WTC11 (cell line): ENCODE measurements around the gene CNKSR3. TPM values are rescaled to one million over a fixed set of nuclear protein-coding genes. Genes with fewer than 3 reads are reported as not detected.

Experiments
- ARID4B ChIP-seq: sonication (generic); formaldehyde crosslinking; IDR thresholded peaks from 2 replicates; pipeline ENCODE4 v1.8.0; 2023; ENCODE audit warnings: missing genetic modification reagents, mild to moderate bottlenecking, borderline replicate concordance
- ATF2 ChIP-seq: sonication (generic); formaldehyde crosslinking; IDR thresholded peaks from 2 replicates; pipeline ENCODE4 v1.8.1; 2022; ENCODE audit warnings: low read depth, missing genetic modification reagents, borderline replicate concordance
- CTCF ChIP-seq: fragments of 200-600 bp; IDR thresholded peaks from 2 replicates; pipeline ENCODE4 v1.8.0; 2022; ENCODE audit warnings: antibody characterized with exemption
- E2F1 ChIP-seq: sonication (generic); formaldehyde crosslinking; IDR thresholded peaks from 2 replicates; pipeline ENCODE4 v1.8.0; 2022; ENCODE audit warnings: mild to moderate bottlenecking, missing genetic modification reagents
- EMX1 ChIP-seq: fragments of 250-450 bp; sonication (Bioruptor Pico); IDR thresholded peaks from 2 replicates; pipeline ENCODE4 v1.8.0; 2021; ENCODE audit warnings: mild to moderate bottlenecking
- KAT7 ChIP-seq: sonication (generic); formaldehyde crosslinking; IDR thresholded peaks from 2 replicates; pipeline ENCODE4 v1.8.1; 2023; ENCODE audit warnings: missing genetic modification reagents, mild to moderate bottlenecking, borderline replicate concordance
- MLX ChIP-seq: sonication (generic); formaldehyde crosslinking; IDR thresholded peaks from 2 replicates; pipeline ENCODE4 v1.8.1; 2023; ENCODE audit warnings: mild to moderate bottlenecking, missing genetic modification reagents, moderate library complexity
- NR1H2 ChIP-seq: sonication (generic); formaldehyde crosslinking; IDR thresholded peaks from 2 replicates; pipeline ENCODE4 v1.9.0; 2021; ENCODE audit warnings: mild to moderate bottlenecking, moderate library complexity, missing genetic modification reagents
- NR2C2 ChIP-seq: sonication (generic); formaldehyde crosslinking; IDR thresholded peaks from 2 replicates; pipeline ENCODE4 v1.8.0; 2022; ENCODE audit warnings: mild to moderate bottlenecking, missing genetic modification reagents
- ZNF423 ChIP-seq: fragments of 250-450 bp; sonication (Bioruptor Pico); IDR thresholded peaks from 2 replicates; pipeline ENCODE4 v2.1.2; 2022; ENCODE audit warnings: mild to moderate bottlenecking, moderate library complexity
- ZNF532 ChIP-seq: fragments of 250-450 bp; sonication (Bioruptor Pico); IDR thresholded peaks from 2 replicates; pipeline ENCODE4 v1.9.0; 2021; ENCODE audit warnings: mild to moderate bottlenecking, borderline replicate concordance
- total RNA-seq: library from RNA; stranded (reverse); gene quantifications from 3 replicates; pipeline ENCODE4 v1.2.3, GENCODE V29; 2021

CNKSR3 gene
- total RNA-seq, 1 experiment from 2014 or later: 5.7 TPM

GRCh38 chr6:154434662-154435061 is 75.8 kb downstream of the CNKSR3 start (continued):
- TF ChIP-seq ARID4B (no peak), KAT7 (CRISPR knock-in tag) (no peak), ZNF532 (CRISPR knock-in tag) (no peak), NR1H2 (CRISPR knock-in tag) (no peak), CTCF (no peak), EMX1 (CRISPR knock-in tag) (no peak), E2F1 (CRISPR knock-in tag) (no peak), ATF2 (CRISPR knock-in tag) (no peak), NR2C2 (no peak), ZNF423 (CRISPR knock-in tag) (no peak), MLX (CRISPR knock-in tag) (no peak)
